Medulla oblongata (tissue), 1 donor: ENCODE measurements around the gene CBLIF.
"Not testable (repeated sequence)": the region's sequence is repeated elsewhere in the genome, so short reads cannot be mapped to it uniquely, and the experiment has no call there.

Source experiments
- DNase-seq: peaks from one replicate; pipeline ENCODE4 v3.0.0-alpha.2; 2015; ENCODE audit errors: extremely low spot score

The CBLIF gene

DNA sequence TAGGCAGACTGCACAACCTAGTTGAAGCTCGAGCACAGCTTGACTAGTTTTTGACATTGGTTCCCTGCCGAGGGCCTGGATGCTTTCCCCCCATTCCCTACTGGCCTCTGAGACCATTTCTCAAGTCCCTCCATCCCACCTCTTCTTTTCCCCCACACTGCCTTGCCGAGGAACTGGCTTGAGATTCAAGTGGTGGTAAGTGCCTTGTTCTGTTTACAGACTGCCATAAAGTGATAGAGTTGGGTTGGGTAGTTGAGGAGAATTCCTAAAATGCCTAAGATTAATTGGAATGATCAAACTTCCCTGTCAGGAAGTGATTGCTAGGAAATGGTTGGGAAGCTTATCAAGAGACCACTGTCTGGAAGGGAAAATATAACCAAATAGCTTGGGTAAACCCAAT lies 50.9 kb downstream of the CBLIF start:
- no peak for DNase-seq

DNA sequence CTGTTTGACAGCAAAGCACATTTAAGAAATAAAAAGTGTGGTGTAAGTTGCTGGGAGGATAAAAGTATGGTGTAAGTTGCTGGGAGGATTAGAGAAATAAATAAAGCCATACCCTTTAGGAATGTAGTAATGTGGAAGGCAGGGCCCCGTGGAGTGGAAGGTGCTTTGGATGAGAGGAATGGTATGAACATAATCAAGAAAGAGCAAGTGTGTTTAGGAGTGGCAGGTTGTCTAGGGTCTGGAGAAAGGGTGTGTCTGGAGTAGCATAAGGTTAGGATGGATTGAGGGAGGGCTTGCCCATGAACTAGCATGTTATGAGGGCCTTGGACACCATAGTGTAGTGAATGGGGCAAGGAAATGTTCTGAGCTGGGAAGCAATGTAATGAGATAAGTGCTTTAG lies 52.8 kb downstream of the CBLIF start:
- DNase-seq = no peak

DNA sequence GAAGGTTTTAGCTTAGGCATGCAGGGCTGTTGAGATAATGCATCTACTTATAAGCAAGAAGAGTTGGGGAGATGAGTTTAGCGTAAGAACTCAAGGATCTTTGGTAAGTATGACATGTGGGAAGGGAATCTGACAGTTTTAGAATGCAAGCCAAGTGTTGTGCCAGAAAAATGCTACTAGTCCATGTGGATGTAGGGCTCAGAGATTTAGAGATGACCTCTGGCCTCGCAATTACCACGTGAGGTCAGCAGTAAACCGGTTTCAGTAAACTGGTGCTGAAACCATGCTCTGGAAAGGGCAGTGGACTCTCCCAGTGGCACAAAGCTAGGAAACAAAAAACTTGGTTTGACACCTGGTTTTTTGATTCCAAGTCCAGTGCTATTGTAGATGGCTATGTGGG lies 53.7 kb downstream of the CBLIF start:
- no peak for DNase-seq

DNA sequence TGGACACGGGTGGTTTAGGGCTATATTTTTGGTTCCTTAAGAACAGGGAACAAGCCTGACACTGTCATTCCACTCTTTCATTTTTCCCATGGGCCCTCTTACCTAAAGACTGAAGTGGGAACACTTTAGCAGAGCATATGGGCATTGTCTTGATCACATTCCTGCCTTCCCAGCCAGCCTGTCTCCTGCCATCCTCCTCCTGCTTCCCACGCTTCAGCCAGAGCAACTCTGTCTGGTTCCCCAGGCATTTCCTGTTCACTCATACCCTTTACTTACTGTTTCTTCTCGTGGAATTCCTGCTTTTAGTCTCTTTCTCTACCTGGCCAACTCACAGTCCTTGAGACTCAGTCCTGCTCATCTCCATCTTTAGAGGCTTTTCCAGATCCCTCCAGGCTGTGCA lies 57.5 kb downstream of the CBLIF start:
- DNase-seq = no peak

DNA sequence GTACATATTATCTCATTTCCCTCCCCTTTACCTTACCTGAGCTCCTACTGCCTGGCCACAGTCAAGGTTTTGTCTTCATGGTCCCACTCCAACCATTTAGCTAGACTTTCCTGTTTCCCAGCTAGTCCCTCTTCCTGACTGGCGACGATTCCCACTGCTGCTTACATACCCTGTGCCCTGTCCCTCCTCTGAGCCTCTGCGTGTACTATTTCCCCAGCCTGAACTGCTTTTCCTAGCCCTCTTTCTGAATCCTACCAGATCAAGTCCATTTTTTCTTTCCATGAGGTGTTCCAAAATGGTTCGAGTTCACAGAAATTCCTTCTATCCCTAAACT lies 58.1 kb downstream of the CBLIF start:
- DNase-seq = no peak

DNA sequence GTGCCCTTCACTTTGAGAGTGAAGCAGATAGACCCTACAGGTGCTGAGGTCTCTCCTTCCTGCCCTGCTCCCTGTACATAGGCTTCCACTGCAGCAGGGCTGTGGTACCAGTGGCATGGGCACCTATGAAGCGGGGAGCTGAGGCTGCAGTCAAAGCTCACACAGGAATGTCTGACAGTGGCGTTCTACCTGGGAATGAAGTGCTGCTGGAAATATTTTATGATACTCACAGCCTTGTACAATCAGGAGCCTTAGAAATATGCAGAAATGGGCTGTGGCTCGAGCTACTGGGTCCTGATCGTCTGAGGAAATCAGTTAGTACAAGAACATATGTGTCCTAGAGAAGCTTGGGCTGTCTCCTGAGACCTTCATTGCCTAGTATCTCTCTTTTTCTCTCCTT lies 59.5 kb downstream of the CBLIF start:
- DNase-seq = no peak

DNA sequence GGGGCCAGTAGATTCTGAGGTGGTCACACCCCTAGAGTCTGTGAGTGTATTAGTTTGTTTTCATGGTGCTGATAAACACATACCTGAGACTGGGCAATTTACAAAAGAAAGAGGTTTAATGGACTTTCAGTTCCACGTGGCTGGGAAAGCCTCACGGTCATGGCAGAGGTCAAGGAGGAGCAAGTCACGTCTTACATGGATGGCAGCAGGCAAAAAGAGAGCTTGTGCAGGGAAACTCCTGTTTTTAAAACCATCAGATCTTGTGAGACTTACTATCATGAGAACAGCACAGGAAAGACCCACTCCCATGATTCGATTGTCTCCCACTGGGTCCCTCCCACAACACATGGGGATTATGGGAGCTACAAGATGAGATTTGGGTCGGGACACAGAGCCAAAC lies 60.9 kb downstream of the CBLIF start:
- not testable (repeated sequence) for DNase-seq

DNA sequence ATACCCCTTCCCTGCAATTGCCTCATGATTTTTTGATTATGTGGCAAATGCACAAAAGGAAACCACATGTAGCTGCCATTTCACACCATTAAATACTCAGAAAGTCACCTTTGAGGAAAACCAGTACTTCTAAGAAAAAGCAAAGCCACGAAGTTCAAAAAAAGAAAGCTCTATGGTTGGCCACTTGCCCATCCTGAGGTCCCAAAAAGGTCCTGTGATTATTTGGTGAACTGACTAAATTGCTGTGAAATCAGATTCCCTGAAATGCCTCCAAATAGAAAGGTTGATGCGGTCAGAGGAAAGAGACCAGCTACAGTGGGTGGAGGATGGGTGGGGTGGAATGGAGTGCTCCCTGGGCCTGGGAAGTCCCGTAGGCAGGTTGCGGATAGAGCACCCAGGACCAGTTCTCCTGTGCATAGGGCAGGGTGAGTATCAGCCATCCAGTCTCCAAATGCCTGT lies 61.6 kb downstream of the CBLIF start:
- DNase-seq = no peak

DNA sequence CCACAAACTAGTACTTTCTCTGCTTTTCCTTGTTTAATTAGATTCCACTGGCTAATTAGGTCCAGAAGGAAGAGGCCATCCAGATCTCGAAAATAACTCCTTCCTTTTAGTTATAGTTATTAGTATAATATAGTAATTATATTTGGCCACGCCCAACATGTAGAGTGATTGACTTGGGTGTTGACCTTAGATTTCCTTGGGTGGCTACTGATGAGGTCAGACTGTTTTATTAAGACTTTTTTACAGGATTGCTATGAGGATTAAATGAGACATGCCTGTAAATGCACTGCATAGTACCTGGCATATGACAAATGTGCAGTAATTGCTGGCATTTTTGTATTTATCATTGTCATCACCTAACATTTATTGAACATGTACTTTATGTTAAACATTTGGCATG lies 63.2 kb downstream of the CBLIF start:
- no peak for DNase-seq

DNA sequence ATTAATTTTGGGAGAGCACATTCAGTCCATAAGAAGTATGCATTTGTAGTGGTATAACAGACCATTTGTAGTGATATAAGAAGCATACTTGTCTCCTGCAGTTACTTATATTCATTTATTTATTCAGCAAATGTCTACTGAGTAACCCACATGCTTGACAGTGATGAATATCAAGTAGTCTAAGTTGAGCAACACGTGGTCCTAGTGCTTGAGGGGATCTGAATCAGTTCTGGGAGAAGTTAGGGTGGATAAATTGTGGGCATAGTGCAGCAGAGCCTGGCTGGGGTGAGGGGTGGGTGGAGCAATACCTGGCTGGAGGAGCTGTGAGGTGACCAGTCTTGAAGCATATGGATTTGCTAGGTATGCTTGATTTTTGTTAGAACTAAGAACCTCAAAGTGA lies 65.8 kb downstream of the CBLIF start:
- DNase-seq = no peak
